IMR-90 (cell line): Measurements from ENCODE around the gene ANO4. TPM values are rescaled to one million over a fixed set of nuclear protein-coding genes. Genes with fewer than 3 reads are reported as not detected.
A peak's percentile ranks its signal among the peaks of the same experiment; 100 is the strongest.

Source experiments
- ATAC-seq: fragments of 200-7000 bp; cut with Tn5 transposase; 2 replicates; pipeline ENCODE4 v1.9.1; 2020; ENCODE audit warnings: low read depth, mild to moderate bottlenecking, moderate library complexity
- BruUV-seq: library from RNA; stranded (reverse); fragments of 400-500 nt; replicated peaks from 2 replicates; lab custom pipeline; 2021; lab: Mats Ljungman, UMichigan
- CTCF ChIA-PET: fragments of 300-600 bp; formaldehyde crosslinking; extraction: SDS; loops from one replicate; lab custom pipeline; 2021; ENCODE audit warnings: antibody characterized with exemption; lab: Yijun Ruan, JAX
- POLR2A ChIA-PET: fragments of 300-600 bp; sonication (Branson Sonifier 250); formaldehyde crosslinking; loops from one replicate; lab custom pipeline; 2022; ENCODE audit warnings: antibody characterized with exemption; ENCODE audit not compliant: unreplicated experiment; lab: Charles Lee
- DNase-seq: peaks from one replicate; pipeline ENCODE4 v3.0.0; 2013
- H2AFZ ChIP-seq: replicated peaks from 2 replicates; pipeline ENCODE3; 2013; ENCODE audit warnings: low read length, mild to moderate bottlenecking; ENCODE audit not compliant: poor library complexity
- H2AK5ac ChIP-seq: 2 replicates; pipeline ENCODE4 v1.6.1; 2013; ENCODE audit warnings: low read depth, low read length, inconsistent platforms
- H2AK9ac ChIP-seq: replicated peaks from 2 replicates; pipeline ENCODE3; 2013; ENCODE audit warnings: mild to moderate bottlenecking, low read depth, low read length, moderate library complexity; ENCODE audit not compliant: poor library complexity
- H2BK120ac ChIP-seq: 2 replicates; pipeline ENCODE4 v1.6.1; 2013; ENCODE audit warnings: low read depth, low read length, inconsistent platforms
- H2BK15ac ChIP-seq: 3 replicates; pipeline ENCODE4 v1.6.1; 2013; ENCODE audit warnings: low read depth, low read length, inconsistent platforms
- H2BK20ac ChIP-seq: 2 replicates; pipeline ENCODE4 v1.6.1; 2013; ENCODE audit warnings: low read depth, mild to moderate bottlenecking, inconsistent platforms, low read length, moderate library complexity
- H2BK5ac ChIP-seq: 2 replicates; pipeline ENCODE4 v1.6.1; 2013; ENCODE audit warnings: mild to moderate bottlenecking, low read depth, low read length, inconsistent platforms; ENCODE audit not compliant: poor library complexity, severe bottlenecking
- H3K14ac ChIP-seq: replicated peaks from 2 replicates; pipeline ENCODE4 v1.6.1; 2013; ENCODE audit warnings: low read depth, low read length, inconsistent platforms
- H3K18ac ChIP-seq: 2 replicates; pipeline ENCODE4 v1.6.1; 2013; ENCODE audit warnings: low read depth, low read length, control low read depth
- H3K23ac ChIP-seq: 2 replicates; pipeline ENCODE4 v1.6.1; 2013; ENCODE audit warnings: low read depth, low read length, inconsistent platforms
- H3K27ac ChIP-seq: 2 replicates; pipeline ENCODE4 v1.5.1; 2013; ENCODE audit warnings: mild to moderate bottlenecking, control low read depth, low read length; ENCODE audit not compliant: insufficient read depth
- H3K27me3 ChIP-seq: 2 replicates; pipeline ENCODE4 v1.6.1; 2013; ENCODE audit warnings: low read length; ENCODE audit not compliant: control insufficient read depth, insufficient read depth
- H3K36me3 ChIP-seq: 2 replicates; pipeline ENCODE4 v1.6.1; 2013; ENCODE audit warnings: low read length, mixed read lengths; ENCODE audit not compliant: control insufficient read depth, insufficient read depth
- H3K4ac ChIP-seq: 2 replicates; pipeline ENCODE4 v1.6.1; 2013; ENCODE audit warnings: low read depth, low read length, inconsistent platforms
- H3K4me1 ChIP-seq: 2 replicates; pipeline ENCODE4 v1.6.1; 2013; ENCODE audit warnings: low read length, mixed read lengths; ENCODE audit not compliant: control insufficient read depth, insufficient read depth
- H3K4me2 ChIP-seq: 2 replicates; pipeline ENCODE4 v1.6.1; 2013; ENCODE audit warnings: low read depth, mild to moderate bottlenecking, control low read depth, low read length, moderate library complexity
- H3K4me3 ChIP-seq: 2 replicates; pipeline ENCODE4 v1.5.1; 2013; ENCODE audit warnings: low read depth, mild to moderate bottlenecking, control low read depth, low read length, moderate library complexity; ENCODE audit not compliant: insufficient read depth
- H3K56ac ChIP-seq: 2 replicates; pipeline ENCODE4 v1.6.1; 2013; ENCODE audit warnings: low read length, inconsistent platforms; ENCODE audit not compliant: insufficient read depth; ENCODE audit errors: extremely low read depth
- H3K79me1 ChIP-seq, 2 experiments: 2 replicates each; pipeline ENCODE4 v1.6.1; 2013; ENCODE audit warnings: low read length in 2 of 2, inconsistent platforms in 1 of 2, low read depth in 1 of 2
- H3K9ac ChIP-seq: 2 replicates; pipeline ENCODE4 v1.6.1; 2013; ENCODE audit warnings: low read depth, low read length, control low read depth
- H3K9me1 ChIP-seq: 2 replicates; pipeline ENCODE4 v1.6.1; 2013; ENCODE audit warnings: low read length, inconsistent platforms; ENCODE audit not compliant: insufficient read depth
- H3K9me3 ChIP-seq: 2 replicates; pipeline ENCODE4 v1.6.1; 2013; ENCODE audit warnings: low read length; ENCODE audit not compliant: control insufficient read depth, insufficient read depth
- H4K20me1 ChIP-seq: 2 replicates; pipeline ENCODE4 v1.6.1; 2013; ENCODE audit warnings: low read length, inconsistent platforms; ENCODE audit not compliant: insufficient read depth
- H4K5ac ChIP-seq: 2 replicates; pipeline ENCODE4 v1.6.1; 2013; ENCODE audit warnings: mild to moderate bottlenecking, low read depth, low read length, control low read depth
- H4K8ac ChIP-seq, 2 experiments: 2 replicates each; pipeline ENCODE4 v1.6.1; 2013; ENCODE audit warnings: low read depth in 2 of 2, low read length in 2 of 2, control low read depth in 1 of 2, inconsistent platforms in 1 of 2
- H4K91ac ChIP-seq: 2 replicates; pipeline ENCODE4 v1.6.1; 2013; ENCODE audit warnings: low read depth, low read length, inconsistent platforms; ENCODE audit not compliant: insufficient read depth
- CEBPB ChIP-seq: IDR thresholded peaks from 2 replicates; pipeline ENCODE4 v1.6.1; 2012; ENCODE audit warnings: low read depth, low read length, improper control_type of control experiment
- POLR2A ChIP-seq: IDR thresholded peaks from 2 replicates; pipeline ENCODE4 v1.6.1; 2012; ENCODE audit warnings: mild to moderate bottlenecking, low read depth, low read length
- RAD21 ChIP-seq: IDR thresholded peaks from 2 replicates; pipeline ENCODE4 v1.6.1; 2012; ENCODE audit warnings: low read length, improper control_type of control experiment
- WGBS, 2 experiments: methylation state at CpG; one replicate each; pipeline versions ENCODE4 v1.1.5 to v1.1.7; 2013; ENCODE audit warnings: missing lambda C conversion rate in 2 of 2; ENCODE audit not compliant: insufficient read length in 1 of 2; ENCODE audit errors: extremely low coverage in 2 of 2; 5-methylcytosine and 5-hydroxymethylcytosine counted together
- dilution Hi-C: fragments of 300-500 bp; cut with HindIII; formaldehyde crosslinking; loops from one replicate; pipeline ENCODE4 v1.14.3; 2018; ENCODE audit warnings: low sequenced_read_pairs; ENCODE audit not compliant: unreplicated experiment
- in situ Hi-C: fragments of 300-500 bp; cut with MboI; formaldehyde crosslinking; loops from 3 replicates; pipeline ENCODE4 v1.14.3; 2019; ENCODE audit warnings: low sequenced_read_pairs, inconsistent platforms, mixed read lengths
- intact Hi-C: fragments of 100-400 bp; cut with micrococcal nuclease; formaldehyde crosslinking; loops from 2 replicates; pipeline ENCODE4 v1.10.0; 2022
- polyA plus RNA-seq, 3 experiments: library from polyadenylated mRNA; depleted of rRNA; stranded (reverse); fragments of >200 nt; gene quantifications; 2 replicates each; pipeline ENCODE4 v1.2.3, GENCODE V29; 2012; ENCODE audit warnings: low replicate concordance in 1 of 3
- total RNA-seq: library from RNA; depleted of rRNA; stranded (reverse); fragments of >200 nt; gene quantifications from 2 replicates; pipeline ENCODE4 v1.2.3, GENCODE V29; 2012
- TF ChIP-seq, protein P1 (sequence below): fragments of 150-350 bp; IDR thresholded peaks from 2 replicates; pipeline ENCODE4 v1.6.1; 2016; ENCODE audit warnings: low read depth, mild to moderate bottlenecking, low read length, moderate library complexity, borderline replicate concordance

ANO4 gene
- total and polyA plus RNA-seq, 2 of the 4 experiments (the other 2 are of a cell fraction) = 4.7 to 10.2 TPM

DNA sequence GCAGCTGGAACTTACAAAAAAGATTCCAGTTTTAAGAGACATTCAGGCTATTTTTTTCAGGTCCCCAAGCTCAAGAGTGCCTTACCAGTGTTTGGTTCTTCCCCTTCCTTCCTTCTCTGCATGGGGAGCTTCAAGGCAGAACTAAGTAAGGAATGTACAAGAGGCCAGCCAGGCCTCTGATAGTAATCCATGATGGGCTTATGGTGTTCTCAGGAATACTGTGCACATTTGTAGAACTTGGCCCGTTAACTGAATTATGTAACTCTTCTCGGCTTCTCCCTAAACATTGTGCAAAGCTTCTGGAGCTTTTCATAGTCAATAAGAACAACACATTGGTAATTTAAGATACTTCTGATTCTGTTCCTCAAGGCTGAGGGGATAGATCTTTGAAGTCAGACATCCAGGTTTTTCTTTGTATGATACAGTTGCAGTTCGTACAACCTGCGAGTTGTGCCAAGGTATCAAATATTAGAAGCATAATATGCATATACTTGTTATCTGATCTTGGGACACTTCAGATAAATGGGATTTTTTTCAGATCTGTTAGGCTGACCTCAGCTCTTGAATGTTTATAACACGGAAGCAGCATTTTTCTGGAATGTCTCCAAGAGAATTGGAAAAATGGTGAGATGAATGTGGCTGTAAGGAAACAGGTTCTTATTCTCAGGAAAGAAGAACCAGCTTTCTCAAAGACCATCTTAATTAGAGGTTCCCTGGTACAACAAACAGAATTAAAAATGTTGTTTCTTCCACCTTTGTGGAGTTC is 148.6 kb downstream of the ANO4 start:
- ChIA-PET POLR2A (no interaction called here), CTCF (interaction anchor here (0.6 kb wide), 1 partner anchor 224 kb away, joined by 7 read pairs; no protein-coding TSS in a partner anchor)
- Histone ChIP-seq H3K4me2 (no peak overlapping the region), H2AFZ (no peak overlapping the region), H2AK9ac (no peak overlapping the region), H3K4me3 (no peak overlapping the region), H3K36me3 (peaks cover 6% of the 10 kb centered on the region), H3K56ac (no peak overlapping the region), H3K9me3 (no peaks in the 10 kb centered on the region), H3K14ac (no peak overlapping the region), H3K9me1 (no peaks in the 10 kb centered on the region; the same call in 1 of the 2 replicates), H4K8ac (no peak overlapping the region), H3K9ac (no peak overlapping the region), H2BK20ac (no peak overlapping the region), H3K4ac (no peak overlapping the region), H3K18ac (no peak overlapping the region), H3K27ac (no peak overlapping the region), H3K4me1 (no peaks in the 10 kb centered on the region), H3K23ac (no peak overlapping the region), H2BK15ac (no peak overlapping the region), H4K20me1 (no peaks in the 10 kb centered on the region), H4K5ac (no peak overlapping the region), H2BK5ac (no peak overlapping the region), H4K91ac (no peak overlapping the region), H3K79me1 (no peaks in the 10 kb centered on the region), H3K27me3 (no peaks in the 10 kb centered on the region), H2AK5ac (no peak overlapping the region), H2BK120ac (no peak overlapping the region)
- in situ Hi-C loops (no loop called here), intact Hi-C loops (no loop called here), dilution Hi-C loops (no loop called here)
- BruUV-seq = no TSS peak
- peak; percentile 50 for DNase-seq
- peak; percentile 24 for ATAC-seq
- TF ChIP-seq, protein P1, sequence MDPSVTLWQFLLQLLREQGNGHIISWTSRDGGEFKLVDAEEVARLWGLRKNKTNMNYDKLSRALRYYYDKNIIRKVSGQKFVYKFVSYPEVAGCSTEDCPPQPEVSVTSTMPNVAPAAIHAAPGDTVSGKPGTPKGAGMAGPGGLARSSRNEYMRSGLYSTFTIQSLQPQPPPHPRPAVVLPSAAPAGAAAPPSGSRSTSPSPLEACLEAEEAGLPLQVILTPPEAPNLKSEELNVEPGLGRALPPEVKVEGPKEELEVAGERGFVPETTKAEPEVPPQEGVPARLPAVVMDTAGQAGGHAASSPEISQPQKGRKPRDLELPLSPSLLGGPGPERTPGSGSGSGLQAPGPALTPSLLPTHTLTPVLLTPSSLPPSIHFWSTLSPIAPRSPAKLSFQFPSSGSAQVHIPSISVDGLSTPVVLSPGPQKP = no peak
- no peak for TF ChIP-seq POLR2A
- no peak for TF ChIP-seq CEBPB
- TF ChIP-seq RAD21 = no peak
- no CpG with 5 or more reads among the region's 5 CpGs for WGBS, 2 experiments
